SK-N-SH treated with all-trans-retinoic acid at 6 μM for 48 hours (cell line): Measurements from ENCODE around the gene ANP32A.

ENCODE experiments used
- BACH2 ChIP-seq: fragments of 250-450 bp; sonication (Bioruptor Pico); IDR thresholded peaks from 2 replicates; pipeline ENCODE4 v1.9.0; 2021; ENCODE audit warnings: mild to moderate bottlenecking, borderline replicate concordance
- RARB ChIP-seq: fragments of 250-450 bp; sonication (Bioruptor Pico); IDR thresholded peaks from 2 replicates; pipeline ENCODE4 v1.8.0; 2021; ENCODE audit warnings: mild to moderate bottlenecking, moderate library complexity
- ZC3H10 ChIP-seq: fragments of 250-450 bp; sonication (Bioruptor Pico); IDR thresholded peaks from 2 replicates; pipeline ENCODE4 v1.5.1; 2021; ENCODE audit warnings: mild to moderate bottlenecking, moderate library complexity
- ZFP3 ChIP-seq: fragments of 250-450 bp; sonication (Bioruptor Pico); IDR thresholded peaks from 2 replicates; pipeline ENCODE4 v1.5.0; 2020; ENCODE audit warnings: mild to moderate bottlenecking, moderate library complexity

- TF ChIP-seq RARB (CRISPR knock-in tag) (no peak), ZFP3 (CRISPR knock-in tag) (no peak), ZC3H10 (CRISPR knock-in tag) (no peak), BACH2 (CRISPR knock-in tag) (no peak)
These were observed 88.2 kb downstream of the ANP32A start for GRCh38 chr15:68732451-68732850.
